ENCODE data around the gene DSCAM. TPM values are rescaled to one million over a fixed set of nuclear protein-coding genes. Genes with fewer than 3 reads are reported as not detected.

Gene DSCAM
- total RNA-seq, 1 donor from 2014 or later, result not detected

DNA sequence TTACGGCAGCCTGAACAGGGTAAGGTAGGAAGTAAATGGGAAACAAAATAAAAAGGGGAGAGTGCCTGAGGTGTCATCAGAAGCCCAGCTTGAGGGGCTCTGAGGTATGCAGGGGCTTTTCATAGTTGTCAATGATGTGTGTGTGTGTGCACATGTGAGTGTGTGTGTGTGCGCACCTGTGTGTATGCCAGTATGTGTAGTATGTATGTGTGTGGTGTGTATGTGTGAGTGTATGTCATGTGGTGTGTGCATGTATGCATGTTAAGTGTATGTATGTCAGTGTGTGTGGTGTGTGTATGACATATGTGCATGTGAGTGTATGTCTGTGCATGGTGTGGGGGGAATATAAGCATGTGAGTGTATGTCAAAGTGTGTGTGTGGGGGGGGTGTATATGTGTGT is 184.1 kb downstream of the DSCAM start:
- H3K9me3 ChIP-seq (replicated peaks), result no peaks in the 10 kb centered on the region
- no peaks in the 10 kb centered on the region for H3K4me1 ChIP-seq
- no peak for TF ChIP-seq CTCF (IDR thresholded peaks at IDR 0.05; ENCODE audit: borderline replicate concordance)
- DNase-seq, result no peak
- H3K27ac ChIP-seq (replicated peaks), result no peak overlapping the region
- no peaks in the 10 kb centered on the region for H3K36me3 ChIP-seq
- intact Hi-C loops (cut with micrococcal nuclease), result no loop called here
- H3K27me3 ChIP-seq (ENCODE audit: low read depth), result peaks cover 10% of the 10 kb centered on the region
- H3K4me3 ChIP-seq, result no peak overlapping the region

- no peak overlapping the region for H3K27ac ChIP-seq (replicated peaks)
- no peak for TF ChIP-seq CTCF (IDR thresholded peaks at IDR 0.05; ENCODE audit: borderline replicate concordance)
- H3K4me1 ChIP-seq, result no peaks in the 10 kb centered on the region
- intact Hi-C loops (cut with micrococcal nuclease), result no loop called here
- DNase-seq, result no peak
- peaks cover 5% of the 10 kb centered on the region for H3K27me3 ChIP-seq (ENCODE audit: low read depth)
- H3K36me3 ChIP-seq, result no peaks in the 10 kb centered on the region
- H3K4me3 ChIP-seq, result no peak overlapping the region
- H3K9me3 ChIP-seq (replicated peaks), result peaks cover under 1% of the 10 kb centered on the region
These were observed 186.5 kb downstream of the DSCAM start for GRCh38 chr21:40660461-40660860.

GRCh38 chr21:40658311-40658710 is 188.6 kb downstream of the DSCAM start:
- H3K27ac ChIP-seq (replicated peaks), result no peak overlapping the region

GRCh38 chr21:40652436-40652835 is 194.5 kb downstream of the DSCAM start:
- intact Hi-C loops (cut with micrococcal nuclease), result no loop called here
- no peak for TF ChIP-seq CTCF (IDR thresholded peaks at IDR 0.05; ENCODE audit: borderline replicate concordance)
- H3K27me3 ChIP-seq (ENCODE audit: low read depth), result peaks cover 5% of the 10 kb centered on the region
- peaks cover 24% of the 10 kb centered on the region for H3K9me3 ChIP-seq (replicated peaks)
- H3K27ac ChIP-seq (replicated peaks), result no peak overlapping the region
- H3K36me3 ChIP-seq, result no peaks in the 10 kb centered on the region
- DNase-seq, result no peak
- no peaks in the 10 kb centered on the region for H3K4me1 ChIP-seq
- H3K4me3 ChIP-seq, result no peak overlapping the region

More at GRCh38 chr21:40658311-40658710, 188.6 kb downstream of the DSCAM start:
- no peak for TF ChIP-seq CTCF (IDR thresholded peaks at IDR 0.05; ENCODE audit: borderline replicate concordance)
- no peak overlapping the region for H3K4me3 ChIP-seq
- no peaks in the 10 kb centered on the region for H3K4me1 ChIP-seq
- intact Hi-C loops (cut with micrococcal nuclease), result no loop called here
- H3K36me3 ChIP-seq, result no peaks in the 10 kb centered on the region
- H3K27me3 ChIP-seq (ENCODE audit: low read depth), result peaks cover 5% of the 10 kb centered on the region
- no peak for DNase-seq
- H3K9me3 ChIP-seq (replicated peaks), result peaks cover 8% of the 10 kb centered on the region

GRCh38 chr21:40647706-40648105 is 199.3 kb downstream of the DSCAM start:
- peaks cover 16% of the 10 kb centered on the region for H3K9me3 ChIP-seq (replicated peaks)
- no peaks in the 10 kb centered on the region for H3K36me3 ChIP-seq
- intact Hi-C loops (cut with micrococcal nuclease), result no loop called here

More at GRCh38 chr21:40647706-40648105, 199.3 kb downstream of the DSCAM start:
- Histone ChIP-seq H3K27ac (replicated peaks) (no peak overlapping the region), H3K4me1 (no peaks in the 10 kb centered on the region), H3K4me3 (no peak overlapping the region), H3K27me3 (ENCODE audit: low read depth) (peaks cover 2% of the 10 kb centered on the region)
- no peak for TF ChIP-seq CTCF (IDR thresholded peaks at IDR 0.05; ENCODE audit: borderline replicate concordance)
- no peak for DNase-seq

Data from left ventricle myocardium inferior (tissue), 1 donor.